GM10266 (cell line): ENCODE results near the gene CLDN16.

Experiments
- DNase-seq: peaks from one replicate; pipeline ENCODE4 v3.0.0; 2012; ENCODE audit errors: extremely low spot score
- TF ChIP-seq, protein P1 (sequence below): IDR thresholded peaks from 2 replicates; pipeline ENCODE4 v1.5.1; 2012; ENCODE audit warnings: mild to moderate bottlenecking, low read depth; ENCODE audit not compliant: control insufficient read depth, insufficient read depth; ENCODE audit errors: missing control alignments

CLDN16 gene

DNA sequence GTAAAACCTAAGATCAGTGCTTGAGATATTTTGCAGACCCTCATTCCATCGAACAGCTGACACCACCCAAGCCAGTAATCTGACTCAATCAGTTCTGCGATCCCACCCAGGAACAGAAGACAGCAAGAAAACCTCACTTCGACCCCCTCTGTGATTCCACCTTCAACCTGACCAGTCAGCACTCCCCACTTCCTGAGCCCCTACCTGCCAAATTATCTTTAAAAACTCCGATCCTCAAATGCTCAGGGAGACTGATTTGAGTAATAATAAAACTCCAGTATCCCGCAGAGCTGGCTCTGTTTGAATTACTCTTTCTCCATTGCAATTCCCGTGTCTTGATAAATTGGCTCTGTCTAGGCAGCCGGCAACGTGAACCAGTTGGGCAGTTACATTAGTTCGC is 25.7 kb upstream of the CLDN16 start:
- no peak for DNase-seq
- TF ChIP-seq, protein P1, sequence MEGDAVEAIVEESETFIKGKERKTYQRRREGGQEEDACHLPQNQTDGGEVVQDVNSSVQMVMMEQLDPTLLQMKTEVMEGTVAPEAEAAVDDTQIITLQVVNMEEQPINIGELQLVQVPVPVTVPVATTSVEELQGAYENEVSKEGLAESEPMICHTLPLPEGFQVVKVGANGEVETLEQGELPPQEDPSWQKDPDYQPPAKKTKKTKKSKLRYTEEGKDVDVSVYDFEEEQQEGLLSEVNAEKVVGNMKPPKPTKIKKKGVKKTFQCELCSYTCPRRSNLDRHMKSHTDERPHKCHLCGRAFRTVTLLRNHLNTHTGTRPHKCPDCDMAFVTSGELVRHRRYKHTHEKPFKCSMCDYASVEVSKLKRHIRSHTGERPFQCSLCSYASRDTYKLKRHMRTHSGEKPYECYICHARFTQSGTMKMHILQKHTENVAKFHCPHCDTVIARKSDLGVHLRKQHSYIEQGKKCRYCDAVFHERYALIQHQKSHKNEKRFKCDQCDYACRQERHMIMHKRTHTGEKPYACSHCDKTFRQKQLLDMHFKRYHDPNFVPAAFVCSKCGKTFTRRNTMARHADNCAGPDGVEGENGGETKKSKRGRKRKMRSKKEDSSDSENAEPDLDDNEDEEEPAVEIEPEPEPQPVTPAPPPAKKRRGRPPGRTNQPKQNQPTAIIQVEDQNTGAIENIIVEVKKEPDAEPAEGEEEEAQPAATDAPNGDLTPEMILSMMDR: no peak

DNA sequence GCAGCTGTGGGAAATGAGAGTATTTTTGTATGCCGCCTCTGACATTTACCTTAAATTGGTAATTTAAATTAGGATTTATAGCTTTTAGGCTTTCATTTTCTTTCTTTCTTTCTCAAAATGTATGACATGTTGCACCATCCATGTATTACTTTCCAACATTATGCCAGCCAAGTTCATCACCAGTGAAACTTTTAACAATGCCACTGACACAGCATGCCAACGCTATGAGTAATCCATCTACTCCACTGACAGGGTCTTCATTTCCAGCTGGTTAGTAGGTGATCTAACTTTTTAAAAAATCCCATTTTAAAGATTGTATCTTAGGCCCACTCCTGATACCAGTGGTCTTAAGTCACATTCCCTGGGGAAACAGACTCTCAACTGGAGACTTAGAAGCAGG is 21.8 kb upstream of the CLDN16 start:
- TF ChIP-seq, protein P1: no peak
- DNase-seq: no peak

DNA sequence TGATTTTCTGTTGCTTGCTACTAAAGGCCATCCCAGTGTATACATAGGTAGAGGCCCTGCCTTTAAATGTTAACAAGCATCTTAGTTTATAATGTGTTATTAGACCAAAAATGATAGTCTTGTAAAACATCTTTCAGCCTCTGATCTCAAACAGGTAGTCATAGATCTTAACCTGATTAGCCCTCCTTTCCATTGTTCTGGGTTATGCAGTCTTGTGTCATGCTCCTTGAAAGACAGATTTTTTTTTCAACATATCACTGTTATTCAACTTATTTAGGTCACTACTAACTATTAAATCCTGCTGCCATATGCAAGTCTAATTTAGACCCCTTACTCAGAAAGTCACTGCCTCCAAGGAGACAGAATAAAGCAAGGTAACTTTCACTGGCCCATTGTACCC is 19.1 kb upstream of the CLDN16 start:
- DNase-seq: no peak
- TF ChIP-seq, protein P1: no peak

DNA sequence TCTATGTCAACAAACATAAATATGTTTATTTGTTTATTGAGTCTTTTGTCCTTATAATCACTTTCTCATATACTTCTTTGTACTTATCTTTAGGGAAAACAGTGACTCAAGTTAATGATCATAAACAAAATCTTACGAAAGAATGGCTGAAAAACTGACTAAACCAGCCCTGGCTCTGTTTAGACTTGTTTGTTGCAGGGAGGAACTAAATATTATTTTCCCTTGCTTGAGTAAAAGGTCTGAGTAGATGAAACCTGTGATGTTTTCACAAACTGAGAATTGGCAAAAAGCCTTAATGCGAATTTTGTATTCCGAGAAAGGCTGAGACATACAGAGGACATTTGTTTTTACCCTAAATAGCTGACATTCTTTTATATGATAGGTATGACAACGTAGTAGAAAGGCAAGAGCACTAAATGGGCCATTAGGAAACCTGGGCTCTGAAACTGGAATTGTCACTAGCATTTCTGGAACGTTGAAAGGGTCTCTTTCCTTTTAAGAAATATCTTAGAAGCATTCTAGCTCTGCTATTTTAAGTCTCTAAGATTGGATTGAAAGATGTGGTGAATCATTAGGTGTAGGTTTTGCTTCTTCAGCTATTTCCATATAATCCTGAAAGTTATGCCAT is 18.2 kb upstream of the CLDN16 start:
- TF ChIP-seq, protein P1: no peak
- no peak for DNase-seq

DNA sequence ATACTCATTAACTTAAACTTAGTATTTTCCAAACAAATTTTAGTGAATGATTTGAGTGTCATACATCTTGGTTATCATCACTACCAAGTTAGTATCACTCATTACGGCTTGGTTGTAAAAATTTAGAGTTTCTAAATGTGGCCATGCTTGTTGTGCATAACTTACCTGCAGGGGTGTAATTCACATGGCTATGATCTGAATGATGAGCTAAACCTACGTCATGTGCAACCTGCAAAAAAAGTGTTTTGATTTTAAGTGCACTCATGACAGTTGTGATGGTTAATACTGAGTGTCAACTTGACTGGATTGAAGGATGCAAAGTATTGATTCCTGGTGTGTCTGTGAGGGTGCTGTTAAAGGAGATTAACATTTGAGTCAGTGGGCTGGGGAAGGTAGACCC is 17.6 kb upstream of the CLDN16 start:
- TF ChIP-seq, protein P1: no peak
- DNase-seq: no peak

DNA sequence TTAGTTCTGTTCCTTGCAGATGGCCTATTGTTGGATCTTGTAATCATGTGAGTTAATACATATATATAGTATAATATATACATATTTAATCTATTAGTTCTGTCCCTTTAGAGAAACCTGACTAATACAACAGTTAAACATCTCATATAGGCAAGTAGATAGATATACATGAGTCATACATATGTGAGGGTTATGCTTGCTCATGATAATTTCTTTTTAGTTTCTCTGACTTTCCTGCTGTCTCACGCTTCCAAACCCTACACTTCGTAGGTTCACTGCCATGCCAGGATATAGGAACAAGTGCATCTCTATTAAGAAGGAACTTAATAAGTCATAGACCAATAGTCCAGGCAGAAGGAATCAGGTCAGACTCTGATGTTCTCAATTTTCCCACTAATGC is 16.8 kb upstream of the CLDN16 start:
- no peak for DNase-seq
- TF ChIP-seq, protein P1: no peak

DNA sequence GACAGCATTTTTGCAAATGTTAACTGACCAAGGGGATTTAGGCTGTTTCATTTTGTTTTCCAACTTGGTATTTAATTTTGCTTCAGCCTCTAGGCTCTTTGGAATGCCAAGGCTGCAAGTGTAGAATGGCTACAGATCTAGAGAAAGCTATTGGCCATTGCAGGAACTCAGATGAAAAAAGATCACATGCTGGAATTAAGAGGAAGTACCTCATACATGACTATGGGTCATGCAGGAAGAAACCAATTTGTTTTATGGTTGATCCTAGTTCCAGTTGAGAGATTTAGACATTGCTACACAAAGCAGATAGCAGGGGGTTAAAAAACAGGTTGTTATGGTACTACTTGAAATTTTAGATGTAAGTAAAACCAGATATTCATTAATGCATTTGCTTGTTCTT is 12.7 kb upstream of the CLDN16 start:
- TF ChIP-seq, protein P1: no peak
- DNase-seq: no peak
